Right kidney (tissue), 1 donor: ENCODE results near the gene TMSB4X.

Source experiments
- DNase-seq: peaks from one replicate; pipeline ENCODE4 v3.0.0-alpha.2; 2016

Gene TMSB4X

DNA sequence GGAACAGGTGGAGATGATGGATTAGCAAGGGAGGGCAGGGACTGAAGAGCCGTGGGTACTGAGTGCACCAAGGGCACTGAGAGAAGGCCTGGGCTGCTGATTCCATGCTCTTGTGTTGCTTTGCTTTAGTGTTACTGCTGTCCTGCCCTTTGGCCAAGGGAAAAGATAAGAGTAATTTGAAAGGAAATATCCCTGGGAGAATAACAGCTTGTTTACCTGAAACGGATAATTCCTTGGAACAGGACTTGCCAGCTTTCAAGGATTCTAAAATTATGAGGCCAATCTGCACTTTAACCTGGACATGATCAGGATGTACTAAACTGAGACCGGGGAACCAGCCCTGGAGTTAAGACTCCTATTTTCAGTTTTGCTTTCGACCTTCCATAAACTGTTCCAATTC lies 49.1 kb downstream of the TMSB4X start:
- no peak for DNase-seq

DNA sequence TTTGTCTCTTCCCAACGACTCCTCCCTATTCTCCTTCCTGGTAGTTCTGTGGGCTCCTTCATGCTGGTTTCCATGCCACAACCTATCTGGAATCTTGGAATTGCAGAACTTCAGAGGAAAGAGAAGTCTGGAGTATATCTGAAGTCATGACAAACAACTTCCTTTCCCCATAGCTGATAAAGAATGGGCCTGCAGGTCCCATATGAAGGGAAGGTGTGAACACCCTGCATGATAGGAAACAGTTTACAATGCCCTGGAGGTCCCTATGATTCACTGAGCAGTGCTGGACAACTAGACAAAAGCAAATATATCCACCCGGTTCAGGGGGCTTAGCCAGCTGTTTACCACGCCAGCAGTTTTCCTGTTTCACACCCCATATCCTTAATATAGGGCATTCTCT lies 50.1 kb downstream of the TMSB4X start:
- no peak for DNase-seq
